Stimulated activated CD4-positive, alpha-beta T cell treated with anti-CD3 and anti-CD28 coated beads, Interleukin-1b, Interleukin-23, amount 100 ng/mL, for 1 hour (primary cell): ENCODE results near the gene SLC16A8.

Experiments used
- DNase-seq, 2 donors: peaks; one replicate each; pipeline ENCODE4 v3.0.0-alpha.2; 2020; ENCODE audit warnings: low read depth in 2 of 2

SLC16A8 gene

GRCh38 chr22:38028344-38029130, 55.4 kb downstream of the SLC16A8 start:
- DNase-seq, result no peak
